ENCODE results near the gene EGFR. TPM values are rescaled to one million over a fixed set of nuclear protein-coding genes. Genes with fewer than 3 reads are reported as not detected.

EGFR gene
- polyA plus RNA-seq, 2 of the 4 experiments (the other 2 are of a cell fraction) = 59.5 to 63.8 TPM

GRCh38 chr7:55053651-55054571 lies 35.1 kb downstream of the EGFR start:
- CTCF ChIA-PET = interaction anchor here (0.6 to 5.3 kb wide), 13 partner anchors 11 to 280 kb away, joined by 3 to 26 read pairs (median 5); no protein-coding TSS in a partner anchor
- H3K4me2 ChIP-seq = 0 out of 3 replicates have a peak overlapping the region, but pooled peaks have one; percentile 7
- POLR2A ChIA-PET = no interaction called here
- FAIRE-seq (no peak), ATAC-seq (no peak), DNase-seq (ENCODE audit: low read depth in 1 of 2, low spot score in 1 of 2) (no peak)
- H3K9me3 ChIP-seq = no peaks in the 10 kb centered on the region
- 0 out of 2 replicates have a peak, but pooled peaks have one; percentile 68 for TF ChIP-seq ESRRA (IDR thresholded peaks at IDR 0.05; ENCODE audit: borderline replicate concordance, low read length)
- TF ChIP-seq, protein P1, sequence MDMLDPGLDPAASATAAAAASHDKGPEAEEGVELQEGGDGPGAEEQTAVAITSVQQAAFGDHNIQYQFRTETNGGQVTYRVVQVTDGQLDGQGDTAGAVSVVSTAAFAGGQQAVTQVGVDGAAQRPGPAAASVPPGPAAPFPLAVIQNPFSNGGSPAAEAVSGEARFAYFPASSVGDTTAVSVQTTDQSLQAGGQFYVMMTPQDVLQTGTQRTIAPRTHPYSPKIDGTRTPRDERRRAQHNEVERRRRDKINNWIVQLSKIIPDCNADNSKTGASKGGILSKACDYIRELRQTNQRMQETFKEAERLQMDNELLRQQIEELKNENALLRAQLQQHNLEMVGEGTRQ (IDR thresholded peaks at IDR 0.05) = no peak
- TF ChIP-seq, protein P2, sequence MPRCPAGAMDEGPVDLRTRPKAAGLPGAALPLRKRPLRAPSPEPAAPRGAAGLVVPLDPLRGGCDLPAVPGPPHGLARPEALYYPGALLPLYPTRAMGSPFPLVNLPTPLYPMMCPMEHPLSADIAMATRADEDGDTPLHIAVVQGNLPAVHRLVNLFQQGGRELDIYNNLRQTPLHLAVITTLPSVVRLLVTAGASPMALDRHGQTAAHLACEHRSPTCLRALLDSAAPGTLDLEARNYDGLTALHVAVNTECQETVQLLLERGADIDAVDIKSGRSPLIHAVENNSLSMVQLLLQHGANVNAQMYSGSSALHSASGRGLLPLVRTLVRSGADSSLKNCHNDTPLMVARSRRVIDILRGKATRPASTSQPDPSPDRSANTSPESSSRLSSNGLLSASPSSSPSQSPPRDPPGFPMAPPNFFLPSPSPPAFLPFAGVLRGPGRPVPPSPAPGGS (IDR thresholded peaks at IDR 0.05) = no peak
- H3K4me3 ChIP-seq = no peak overlapping the region
- WGBS (ENCODE audit: missing lambda C conversion rate) = 90% methylated on average over 26 of the region's 26 CpGs
- H3K4me1 ChIP-seq = peaks cover 93% of the 10 kb centered on the region
- H3K27ac ChIP-seq = peak overlapping the region; percentile 85 to 92

GRCh38 chr7:55054758-55055157 lies 35.9 kb downstream of the EGFR start:
- WGBS (ENCODE audit: missing lambda C conversion rate) = 94% methylated on average over 9 of the region's 9 CpGs
- Histone ChIP-seq H3K4me2 (peak overlapping the region; percentile 81; the same call in 2 of the 3 replicates), H3K4me3 (no peak overlapping the region)

More at GRCh38 chr7:55054758-55055157, 35.9 kb downstream of the EGFR start:
- no peaks in the 10 kb centered on the region for H3K9me3 ChIP-seq
- POLR2A ChIA-PET = no interaction called here
- no peak for DNase-seq (ENCODE audit: low read depth in 1 of 2, low spot score in 1 of 2)
- no peak for TF ChIP-seq NPAS2 (CRISPR knock-in tag; IDR thresholded peaks at IDR 0.05; ENCODE audit: borderline replicate concordance)
- no peak for TF ChIP-seq BHLHE40 (IDR thresholded peaks at IDR 0.05; ENCODE audit: low read depth, low read length)
- TF ChIP-seq CHD2 (IDR thresholded peaks at IDR 0.05; ENCODE audit: low read length, partially characterized antibody) = no peak
- no peak for TF ChIP-seq ZNF302 (CRISPR knock-in tag; IDR thresholded peaks at IDR 0.05)
- no peak for TF ChIP-seq PHF8 (IDR thresholded peaks at IDR 0.05; ENCODE audit: borderline replicate concordance, low read depth)
- no peak for TF ChIP-seq GATA3 (IDR thresholded peaks at IDR 0.05; ENCODE audit: borderline replicate concordance)
- no peak for TF ChIP-seq EHMT2 (IDR thresholded peaks at IDR 0.05; ENCODE audit: low read depth)
- no peak for TF ChIP-seq FOSB (CRISPR knock-in tag; IDR thresholded peaks at IDR 0.05)
- TF ChIP-seq SMC3 (IDR thresholded peaks at IDR 0.05) = no peak
- TF ChIP-seq CBX8 (IDR thresholded peaks at IDR 0.05) = no peak
- TF ChIP-seq, protein P3, sequence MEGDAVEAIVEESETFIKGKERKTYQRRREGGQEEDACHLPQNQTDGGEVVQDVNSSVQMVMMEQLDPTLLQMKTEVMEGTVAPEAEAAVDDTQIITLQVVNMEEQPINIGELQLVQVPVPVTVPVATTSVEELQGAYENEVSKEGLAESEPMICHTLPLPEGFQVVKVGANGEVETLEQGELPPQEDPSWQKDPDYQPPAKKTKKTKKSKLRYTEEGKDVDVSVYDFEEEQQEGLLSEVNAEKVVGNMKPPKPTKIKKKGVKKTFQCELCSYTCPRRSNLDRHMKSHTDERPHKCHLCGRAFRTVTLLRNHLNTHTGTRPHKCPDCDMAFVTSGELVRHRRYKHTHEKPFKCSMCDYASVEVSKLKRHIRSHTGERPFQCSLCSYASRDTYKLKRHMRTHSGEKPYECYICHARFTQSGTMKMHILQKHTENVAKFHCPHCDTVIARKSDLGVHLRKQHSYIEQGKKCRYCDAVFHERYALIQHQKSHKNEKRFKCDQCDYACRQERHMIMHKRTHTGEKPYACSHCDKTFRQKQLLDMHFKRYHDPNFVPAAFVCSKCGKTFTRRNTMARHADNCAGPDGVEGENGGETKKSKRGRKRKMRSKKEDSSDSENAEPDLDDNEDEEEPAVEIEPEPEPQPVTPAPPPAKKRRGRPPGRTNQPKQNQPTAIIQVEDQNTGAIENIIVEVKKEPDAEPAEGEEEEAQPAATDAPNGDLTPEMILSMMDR (IDR thresholded peaks at IDR 0.05) = no peak
- TF ChIP-seq HEYL (CRISPR knock-in tag; IDR thresholded peaks at IDR 0.05) = no peak
- TF ChIP-seq E2F6 (IDR thresholded peaks at IDR 0.05; ENCODE audit: borderline replicate concordance, low read depth) = no peak
- TF ChIP-seq, protein P1 (IDR thresholded peaks at IDR 0.05) = no peak
- TF ChIP-seq RARB (CRISPR knock-in tag; IDR thresholded peaks at IDR 0.05) = no peak
- no peak for TF ChIP-seq JUN (IDR thresholded peaks at IDR 0.05)
- no peak for TF ChIP-seq JUNB (IDR thresholded peaks at IDR 0.05)
- no peak for TF ChIP-seq ZSCAN20 (CRISPR knock-in tag; IDR thresholded peaks at IDR 0.05)
- peaks cover 93% of the 10 kb centered on the region for H3K4me1 ChIP-seq
- ATAC-seq = no peak
- CTCF ChIA-PET = interaction anchor here (0.6 to 2.9 kb wide), 5 partner anchors 11 to 281 kb away, joined by 4 to 13 read pairs (median 6); no protein-coding TSS in a partner anchor
- FAIRE-seq = no peak
- H3K27ac ChIP-seq = peak overlapping the region; percentile 85 to 92

All from A549 (cell line).